WTC11 (cell line): Measurements from ENCODE around the gene PLEKHH1. TPM values are rescaled to one million over a fixed set of nuclear protein-coding genes. Genes with fewer than 3 reads are reported as not detected.
"Not testable (repeated sequence)": the region's sequence is repeated elsewhere in the genome, so short reads cannot be mapped to it uniquely, and the experiment has no call there.

ENCODE experiments used
- ATAC-seq: fragments of 200-7000 bp; cut with Tn5 transposase; 2 replicates; pipeline ENCODE4 v1.10.0; 2021; ENCODE audit warnings: mild to moderate bottlenecking, moderate library complexity
- CTCF ChIA-PET: fragments of 300-600 bp; sonication (Branson Sonifier 250); formaldehyde crosslinking; loops from one replicate; lab custom pipeline; 2021; ENCODE audit warnings: antibody characterized with exemption; lab: Charles Lee
- POLR2A ChIA-PET: fragments of 350-600 bp; sonication (Branson Sonifier 250); formaldehyde crosslinking; loops from one replicate; lab custom pipeline; 2021; ENCODE audit warnings: antibody characterized with exemption; lab: Charles Lee
- DNase-seq: peaks from one replicate; pipeline ENCODE4 v3.0.0; 2021; ENCODE audit warnings: low spot score
- H3K27ac Mint-ChIP-seq: 2 replicates; pipeline ENCODE4 v1.8.0; 2021; ENCODE audit warnings: mixed read lengths
- H3K27me3 Mint-ChIP-seq: 2 replicates; pipeline ENCODE4 v1.8.0; 2021; ENCODE audit warnings: low read depth, mild to moderate bottlenecking, moderate library complexity, mixed read lengths
- H3K36me3 Mint-ChIP-seq: 2 replicates; pipeline ENCODE4 v1.8.0; 2021; ENCODE audit warnings: mixed read lengths
- H3K4me1 Mint-ChIP-seq: 2 replicates; pipeline ENCODE4 v1.8.0; 2022; ENCODE audit warnings: mixed read lengths
- H3K4me3 Mint-ChIP-seq: 2 replicates; pipeline ENCODE4 v1.8.0; 2021; ENCODE audit warnings: mild to moderate bottlenecking, moderate library complexity, mixed read lengths
- H3K9me3 Mint-ChIP-seq: 2 replicates; pipeline ENCODE4 v1.8.0; 2021; ENCODE audit warnings: mixed read lengths
- ATF1 ChIP-seq: sonication (generic); formaldehyde crosslinking; IDR thresholded peaks from 2 replicates; pipeline ENCODE4 v1.8.1; 2023; ENCODE audit warnings: mild to moderate bottlenecking, moderate library complexity, missing genetic modification reagents
- E2F1 ChIP-seq: sonication (generic); formaldehyde crosslinking; IDR thresholded peaks from 2 replicates; pipeline ENCODE4 v1.8.0; 2022; ENCODE audit warnings: mild to moderate bottlenecking, missing genetic modification reagents
- NR3C1 ChIP-seq: sonication (generic); formaldehyde crosslinking; conservative IDR thresholded peaks from 2 replicates; pipeline ENCODE4 v1.8.1; 2023; ENCODE audit warnings: low read depth, mild to moderate bottlenecking, missing genetic modification reagents
- PRRX2 ChIP-seq: fragments of 250-450 bp; sonication (Bioruptor Pico); IDR thresholded peaks from 2 replicates; pipeline ENCODE4 v1.8.0; 2021; ENCODE audit warnings: mild to moderate bottlenecking
- TEAD4 ChIP-seq: sonication (generic); formaldehyde crosslinking; IDR thresholded peaks from 2 replicates; pipeline ENCODE4 v1.8.0; 2022; ENCODE audit warnings: mild to moderate bottlenecking, missing genetic modification reagents
- USF2 ChIP-seq: sonication (generic); formaldehyde crosslinking; IDR thresholded peaks from 2 replicates; pipeline ENCODE4 v1.8.1; 2023; ENCODE audit warnings: mild to moderate bottlenecking, missing genetic modification reagents, moderate library complexity
- ZNF416 ChIP-seq: fragments of 250-450 bp; sonication (Bioruptor Pico); IDR thresholded peaks from 2 replicates; pipeline ENCODE4 v1.9.0; 2021; ENCODE audit warnings: mild to moderate bottlenecking, inconsistent platforms
- ZNF512 ChIP-seq: sonication (generic); formaldehyde crosslinking; IDR thresholded peaks from 2 replicates; pipeline ENCODE4 v1.8.1; 2022; ENCODE audit warnings: missing genetic modification reagents, borderline replicate concordance
- ZNF532 ChIP-seq: fragments of 250-450 bp; sonication (Bioruptor Pico); IDR thresholded peaks from 2 replicates; pipeline ENCODE4 v1.9.0; 2021; ENCODE audit warnings: mild to moderate bottlenecking, borderline replicate concordance
- total RNA-seq: library from RNA; stranded (reverse); gene quantifications from 3 replicates; pipeline ENCODE4 v1.2.3, GENCODE V29; 2021

The PLEKHH1 gene
- total RNA-seq, 1 experiment from 2014 or later, result 48.3 TPM

GRCh38 chr14:67589204-67589770 is 56.2 kb downstream of the PLEKHH1 start:
- CTCF ChIA-PET, result interaction anchor here (0.9 to 1.1 kb wide), 2 partner anchors 11 to 115 kb away, joined by 3 to 4 read pairs; partner anchors contain the start of gene PIGH
- no peak overlapping the region for H3K4me3 Mint-ChIP-seq
- H3K9me3 Mint-ChIP-seq, result no peaks in the 10 kb centered on the region
- H3K4me1 Mint-ChIP-seq, result no peaks in the 10 kb centered on the region
- H3K27ac Mint-ChIP-seq, result no peak overlapping the region
- TF ChIP-seq ATF1 (no peak), E2F1 (CRISPR knock-in tag) (no peak), ZNF416 (no peak), ZNF532 (CRISPR knock-in tag) (no peak), ZNF512 (CRISPR knock-in tag) (no peak), PRRX2 (CRISPR knock-in tag) (no peak), NR3C1 (CRISPR knock-in tag) (no peak)
- H3K36me3 Mint-ChIP-seq, result peaks cover 19% of the 10 kb centered on the region
- H3K27me3 Mint-ChIP-seq, result no peaks in the 10 kb centered on the region
- no peak for DNase-seq
- ATAC-seq, result no peak
- POLR2A ChIA-PET, result no interaction called here

- H3K4me1 Mint-ChIP-seq, CTCF ChIA-PET, H3K4me3 Mint-ChIP-seq, H3K27ac Mint-ChIP-seq, ATAC-seq, H3K27me3 Mint-ChIP-seq, POLR2A ChIA-PET, DNase-seq, H3K9me3 Mint-ChIP-seq, H3K36me3 Mint-ChIP-seq: not testable (repeated sequence)
Observed at GRCh38 chr14:67593650-67594049, 60.6 kb downstream of the PLEKHH1 start.

- H3K36me3 Mint-ChIP-seq, result no peaks in the 10 kb centered on the region
- DNase-seq, result no peak
- ChIA-PET CTCF (interaction anchor here (0.8 kb wide), 1 partner anchor 68 kb away, joined by 3 read pairs; no protein-coding TSS in a partner anchor), POLR2A (no interaction called here)
- TF ChIP-seq USF2 (CRISPR knock-in tag) (peak; percentile 41; the same call in 1 of the 2 replicates), ZNF416 (no peak), TEAD4 (CRISPR knock-in tag) (no peak)
- peaks cover 14% of the 10 kb centered on the region for H3K27me3 Mint-ChIP-seq
- peaks cover 8% of the 10 kb centered on the region for H3K4me1 Mint-ChIP-seq
- no peak overlapping the region for H3K4me3 Mint-ChIP-seq
- ATAC-seq, result no peak
- H3K9me3 Mint-ChIP-seq, result no peaks in the 10 kb centered on the region
- H3K27ac Mint-ChIP-seq, result no peak overlapping the region
Observed at GRCh38 chr14:67595392-67595791, 62.3 kb downstream of the PLEKHH1 start.
